Eye (tissue), 1 donor: ENCODE results near the gene SUMO2.
"Not testable (repeated sequence)": the region's sequence is repeated elsewhere in the genome, so short reads cannot be mapped to it uniquely, and the experiment has no call there.

Source experiments
- DNase-seq: peaks from one replicate; pipeline ENCODE4 v3.0.0-alpha.2; 2015

The SUMO2 gene

GRCh38 chr17:75142236-75142971, 40.4 kb downstream of the SUMO2 start:
- DNase-seq, result no peak

- no peak for DNase-seq
Measured at GRCh38 chr17:75138519-75138918, 44.2 kb downstream of the SUMO2 start.

DNA sequence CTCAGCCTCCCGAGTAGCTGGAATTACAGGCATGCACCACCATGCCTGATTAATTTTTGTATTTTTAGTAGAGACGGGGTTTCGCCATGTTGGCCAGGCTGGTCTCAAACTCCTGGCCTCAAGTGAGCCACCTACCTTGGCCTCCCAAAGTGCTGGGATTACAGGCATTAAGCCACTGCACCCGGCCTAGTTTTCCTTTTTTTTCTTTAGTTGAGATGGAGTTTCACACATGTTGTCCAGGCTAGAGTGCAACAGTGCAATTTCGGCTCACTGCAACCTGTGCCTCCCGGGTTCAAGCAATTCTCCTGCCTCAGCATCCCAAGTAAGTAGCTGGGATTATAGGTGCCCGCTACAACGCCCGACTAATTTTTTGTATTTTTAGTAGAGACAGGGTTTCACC, 45.0 kb downstream of the SUMO2 start:
- DNase-seq, result not testable (repeated sequence)

DNA sequence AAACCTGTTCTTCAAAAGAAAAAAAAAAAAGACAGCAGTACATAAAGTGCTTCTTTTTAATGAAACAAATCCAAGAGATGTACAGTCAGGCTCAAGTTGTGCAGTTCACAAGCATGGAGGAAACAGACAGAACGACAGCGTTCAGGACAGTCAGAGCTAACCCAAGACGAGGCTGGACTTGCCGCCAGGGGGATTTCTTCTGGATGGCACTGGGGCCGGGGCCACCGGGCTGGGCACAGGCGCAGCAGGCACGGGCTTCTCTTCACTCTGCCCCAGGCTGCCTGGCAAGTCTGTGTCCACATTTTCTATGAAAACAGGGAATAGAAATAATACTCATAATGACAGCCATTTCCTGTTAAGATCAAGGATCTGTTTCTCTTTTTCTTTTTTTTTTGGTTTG, 46.8 kb downstream of the SUMO2 start:
- DNase-seq, result no peak

GRCh38 chr17:75135452-75135851, 47.3 kb downstream of the SUMO2 start:
- no peak for DNase-seq

DNA sequence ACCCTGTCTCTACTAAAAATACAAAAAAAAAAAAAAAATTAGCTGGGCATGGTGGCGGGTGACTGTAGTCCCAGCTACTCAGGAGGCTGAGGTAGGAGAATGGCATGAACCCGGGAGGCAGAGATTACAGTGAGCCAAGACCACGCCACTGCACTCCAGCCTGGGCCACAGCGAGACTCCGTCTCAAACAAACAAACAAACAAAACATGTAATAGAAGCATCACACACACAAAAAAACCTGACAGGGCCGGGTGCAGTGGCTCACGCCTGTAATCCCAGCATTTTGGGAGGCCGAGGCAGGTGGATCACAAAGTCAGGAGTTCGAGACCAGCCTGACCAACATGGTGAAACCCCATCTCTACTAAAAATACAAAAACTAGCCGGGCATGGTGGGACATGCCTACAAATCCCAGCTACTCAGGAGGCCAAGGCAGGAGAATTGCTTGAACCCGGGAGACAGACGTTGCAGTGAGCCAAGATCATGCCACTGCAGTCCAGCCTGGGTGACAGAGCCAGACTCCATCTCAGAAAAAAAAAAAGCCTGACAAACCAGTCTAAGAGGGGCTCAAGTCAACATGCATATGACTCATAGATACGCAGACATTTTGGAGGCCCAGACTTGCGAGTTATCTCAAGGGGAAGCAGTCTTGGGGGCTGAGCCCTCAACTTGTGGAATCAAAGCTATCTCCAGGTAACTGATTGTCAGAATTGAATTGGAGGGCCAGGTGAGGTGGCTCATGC, 49.0 kb downstream of the SUMO2 start:
- not testable (repeated sequence) for DNase-seq

DNA sequence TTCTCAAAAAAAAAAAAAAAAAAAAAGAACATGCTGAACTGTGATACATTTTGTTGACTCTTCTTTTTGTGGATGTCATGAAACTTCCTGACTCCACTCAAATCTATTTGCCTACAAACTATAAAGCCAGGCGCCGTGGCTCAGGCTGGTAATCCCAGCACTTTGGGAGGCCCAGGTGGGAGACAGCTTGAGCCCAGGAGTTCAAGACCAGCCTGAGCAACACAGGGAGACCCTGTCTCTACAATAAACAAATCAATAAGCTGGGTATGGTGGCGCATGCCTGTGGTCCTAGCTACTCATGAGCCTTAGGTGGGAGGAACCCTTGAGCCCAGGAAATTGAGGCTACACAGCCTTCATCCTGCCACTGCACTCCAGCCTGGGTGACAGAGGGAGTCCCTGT, 49.8 kb downstream of the SUMO2 start:
- DNase-seq, result no peak

- DNase-seq, result not testable (repeated sequence)
Measured at GRCh38 chr17:75132018-75133000, 50.5 kb downstream of the SUMO2 start.

- DNase-seq, result peak; percentile 93
Measured at GRCh38 chr17:75131278-75132017, 51.3 kb downstream of the SUMO2 start, which contains the start of gene NT5C. NT5C (minus strand) TSS chr17:75131742; CDS start chr17:75131707, 35 bp downstream.

- DNase-seq, result peak; percentile 88
Measured at GRCh38 chr17:75130632-75131277, 52.0 kb downstream of the SUMO2 start.

- DNase-seq, result no peak
Measured at GRCh38 chr17:75130059-75130631, 52.6 kb downstream of the SUMO2 start.

GRCh38 chr17:75129576-75129975, 53.2 kb downstream of the SUMO2 start:
- no peak for DNase-seq

DNA sequence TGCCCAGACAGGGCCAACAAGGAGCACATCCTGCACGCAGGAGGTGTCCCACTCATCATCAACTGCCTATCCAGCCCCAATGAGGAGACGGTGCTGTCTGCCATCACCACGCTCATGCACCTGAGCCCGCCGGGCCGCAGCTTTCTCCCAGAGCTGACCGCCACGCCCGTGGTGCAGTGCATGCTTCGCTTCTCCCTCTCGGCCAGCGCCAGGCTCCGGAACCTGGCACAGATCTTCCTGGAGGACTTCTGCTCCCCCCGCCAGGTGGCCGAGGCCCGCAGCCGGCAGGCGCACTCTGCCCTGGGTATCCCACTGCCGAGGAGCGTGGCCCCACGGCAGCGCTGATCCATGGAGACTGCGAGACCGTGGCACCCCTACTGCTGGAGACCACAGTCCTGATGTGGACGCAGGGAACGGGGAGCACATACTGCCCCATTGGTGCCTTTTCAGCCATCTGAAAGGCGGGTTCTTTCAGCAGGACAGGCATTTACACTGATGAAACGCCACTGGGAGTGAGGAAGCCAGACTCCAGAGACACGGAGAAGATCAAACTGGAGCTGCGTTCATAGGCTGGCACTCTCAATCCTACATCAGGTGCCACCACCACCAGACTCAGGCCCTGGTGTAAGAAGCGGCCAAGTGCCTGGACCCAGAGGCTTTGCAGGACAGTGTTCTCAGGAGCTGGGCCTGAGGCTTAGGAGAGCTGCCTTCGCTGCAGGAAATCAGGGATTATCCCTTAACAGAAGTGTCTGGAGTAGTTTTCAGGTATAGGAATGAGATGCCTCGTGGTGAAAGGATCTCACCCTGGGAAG, 53.9 kb downstream of the SUMO2 start:
- no peak for DNase-seq

DNA sequence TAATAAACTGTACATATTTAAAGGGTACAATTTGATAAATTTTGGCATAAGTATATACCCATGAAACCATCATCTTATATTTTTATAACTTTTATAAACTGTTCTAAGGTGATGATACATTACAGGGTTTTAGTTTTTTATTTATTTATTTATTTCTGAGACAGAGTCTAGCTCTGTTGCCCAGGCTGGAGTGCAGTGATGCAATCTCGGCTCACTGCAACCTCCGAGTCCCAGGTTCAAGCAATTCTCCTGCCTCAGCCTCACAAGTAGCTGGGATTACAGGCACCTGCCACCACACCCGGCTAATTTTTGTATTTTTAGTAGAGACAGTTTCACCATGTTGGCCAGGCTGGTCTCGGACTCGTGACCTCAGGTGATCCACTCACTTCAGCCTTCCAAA, 54.8 kb downstream of the SUMO2 start:
- not testable (repeated sequence) for DNase-seq

DNA sequence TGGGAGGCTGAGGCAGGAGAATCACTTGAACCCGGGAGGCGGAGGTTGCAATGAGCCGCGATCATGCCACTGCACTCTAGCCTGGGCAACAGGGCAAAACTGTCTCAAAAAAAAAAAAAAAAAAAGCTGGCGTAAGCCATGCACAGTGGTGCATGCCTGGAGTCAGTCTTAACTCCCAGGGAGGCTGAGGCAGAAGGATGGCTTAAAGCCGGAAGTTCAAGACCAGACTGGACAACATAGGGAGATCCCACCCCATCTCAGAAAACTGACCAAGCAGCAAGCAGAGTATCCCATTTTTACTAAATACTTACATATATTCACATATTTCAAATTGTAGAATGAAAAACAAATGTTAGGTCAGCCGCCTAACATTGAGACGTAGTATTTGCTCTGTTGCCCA, 55.8 kb downstream of the SUMO2 start:
- no peak for DNase-seq

- DNase-seq, result no peak
Measured at GRCh38 chr17:75125984-75126383, 56.8 kb downstream of the SUMO2 start.

- no peak for DNase-seq
Measured at GRCh38 chr17:75124819-75125162, 58.0 kb downstream of the SUMO2 start.

DNA sequence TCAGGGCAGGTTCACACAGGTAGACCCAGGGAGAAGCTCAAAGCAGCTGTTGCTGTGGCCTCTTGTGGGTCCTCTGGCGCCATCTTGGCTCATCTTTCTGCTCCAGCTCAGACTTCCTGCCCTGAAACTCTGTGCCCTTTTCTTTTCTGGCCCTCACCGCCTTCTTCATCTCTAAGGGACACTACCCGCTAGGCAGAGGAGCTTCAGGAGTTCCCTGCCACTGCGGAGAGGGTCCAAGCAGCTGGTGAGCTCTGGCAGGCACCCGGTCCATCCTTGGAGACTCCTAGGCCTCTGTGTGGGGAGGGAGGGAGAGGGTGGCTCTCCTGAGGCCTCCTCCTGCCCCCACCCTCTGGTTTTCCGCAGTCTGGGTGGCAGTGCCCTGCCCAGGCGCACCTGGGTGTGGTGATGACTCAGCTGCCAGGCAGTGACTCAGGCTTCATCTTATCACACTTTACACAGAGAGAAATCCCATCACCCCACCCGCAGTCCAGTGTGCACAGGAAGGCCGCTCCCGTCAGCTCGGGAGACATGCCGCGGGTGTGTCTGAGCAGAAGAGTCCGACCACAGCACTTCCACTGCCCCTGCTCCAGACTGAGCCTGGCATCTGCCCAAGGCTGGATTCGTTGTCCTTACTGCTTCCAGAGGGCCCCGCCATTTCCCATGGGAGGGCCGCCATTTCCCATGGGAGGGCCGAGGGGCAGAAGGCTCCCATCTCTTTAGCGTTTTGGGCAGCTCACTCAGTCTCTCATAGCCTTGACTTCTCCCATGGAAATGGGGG, 58.5 kb downstream of the SUMO2 start:
- DNase-seq, result no peak

GRCh38 chr17:75118307-75118706, 64.5 kb downstream of the SUMO2 start:
- DNase-seq, result no peak

DNA sequence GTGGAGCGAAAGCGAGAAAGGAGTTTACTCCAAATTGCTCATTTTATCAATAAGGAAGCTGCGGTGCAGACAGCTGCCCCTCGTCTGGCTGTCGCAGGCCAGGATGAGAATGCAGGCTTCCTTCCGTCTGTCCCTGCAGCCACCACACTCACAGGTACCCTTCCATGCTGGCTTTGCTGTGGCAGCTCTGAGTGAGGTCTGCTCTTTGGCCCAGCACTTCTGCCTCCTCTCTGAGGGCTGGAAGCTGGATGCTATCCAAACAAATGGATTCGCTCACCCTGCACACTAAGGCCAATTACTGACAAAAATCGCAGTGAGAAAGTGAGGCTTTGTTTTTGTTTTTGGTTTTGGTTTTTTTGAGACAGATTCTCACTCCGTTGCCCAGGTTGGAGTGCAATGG, 66.0 kb downstream of the SUMO2 start:
- no peak for DNase-seq
